Stimulated activated naive B cell treated with anti-CD40 and anti-IgM and Interleukin-4, amounts not matched to agents 10 μg/mL and 1 μg/mL and 100 μg/mL, for 72 hours (primary cell): ENCODE data around the gene LHFPL2.

ENCODE experiments used
- ATAC-seq, 2 donors: fragments of 150-1000 bp; cut with Tn5 transposase; replicated peaks; 2 replicates each; pipeline ENCODE4 v1.10.0; 2021; ENCODE audit warnings: moderate library complexity in 1 of 2
- DNase-seq: peaks from one replicate; pipeline ENCODE4 v3.0.0; 2021
- H3K27ac Mint-ChIP-seq: one replicate; pipeline ENCODE4 v1.8.0; 2022; ENCODE audit warnings: mild to moderate bottlenecking, mixed read lengths
- H3K27me3 Mint-ChIP-seq, 2 donors: one replicate each; pipeline ENCODE4 v1.8.0; 2022; ENCODE audit warnings: mixed read lengths in 2 of 2
- H3K36me3 Mint-ChIP-seq, 2 donors: one replicate each; pipeline ENCODE4 v1.8.0; 2022; ENCODE audit warnings: mixed read lengths in 2 of 2, mild to moderate bottlenecking in 1 of 2
- H3K4me1 Mint-ChIP-seq, 2 donors: one replicate each; pipeline ENCODE4 v1.8.0; 2022; ENCODE audit warnings: mixed read lengths in 2 of 2, mild to moderate bottlenecking in 1 of 2
- H3K4me3 Mint-ChIP-seq, 2 donors: one replicate each; pipeline ENCODE4 v1.8.0; 2022; ENCODE audit warnings: mild to moderate bottlenecking in 2 of 2, mixed read lengths in 2 of 2, moderate library complexity in 1 of 2
- H3K9me3 Mint-ChIP-seq, 2 donors: one replicate each; pipeline ENCODE4 v1.8.0; 2022; ENCODE audit warnings: mixed read lengths in 2 of 2, mild to moderate bottlenecking in 1 of 2

Gene LHFPL2

DNA sequence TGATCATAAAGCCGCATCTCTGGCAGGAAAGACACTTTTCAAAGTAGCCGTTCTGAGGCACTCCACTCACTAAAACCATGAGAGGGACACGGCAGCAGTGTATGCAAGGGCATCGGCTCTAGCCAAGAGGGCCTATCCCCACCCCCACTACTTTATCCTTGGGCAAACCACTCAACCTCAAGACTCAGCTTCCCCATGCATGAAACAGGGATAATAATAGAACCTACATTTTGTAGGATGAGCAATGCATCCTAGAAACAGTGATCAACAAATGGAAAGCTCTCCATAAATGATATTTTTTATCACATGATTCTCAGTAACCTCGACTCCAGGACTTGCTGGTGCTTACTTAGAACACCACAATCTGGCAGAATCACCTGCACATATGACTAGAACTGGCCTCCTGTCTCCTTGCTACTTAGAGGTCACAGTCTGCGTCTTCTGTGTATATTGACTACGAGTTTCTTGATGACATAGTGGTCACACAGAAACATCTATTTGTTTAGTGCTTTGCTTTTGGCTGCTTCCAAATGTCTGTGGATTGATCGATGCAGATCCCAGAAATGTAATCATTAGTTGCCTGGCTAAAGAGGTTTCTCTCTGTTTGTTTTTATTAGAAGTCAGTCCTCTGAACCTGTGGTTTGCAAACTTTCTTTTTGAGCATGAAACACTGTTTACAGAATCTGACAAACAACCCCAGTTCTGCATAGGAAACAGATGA lies 102.1 kb downstream of the LHFPL2 start:
- peaks cover 2 to 16% of the 10 kb centered on the region in 2 donors for H3K36me3 Mint-ChIP-seq
- H3K27ac Mint-ChIP-seq: no peak overlapping the region
- H3K9me3 Mint-ChIP-seq: peaks cover 0 to 3% of the 10 kb centered on the region in 2 donors
- no peaks in the 10 kb centered on the region for H3K27me3 Mint-ChIP-seq
- peaks cover 23 to 38% of the 10 kb centered on the region in 2 donors for H3K4me1 Mint-ChIP-seq
- ATAC-seq (no peak), DNase-seq (no peak)
- no peak overlapping the region for H3K4me3 Mint-ChIP-seq

DNA sequence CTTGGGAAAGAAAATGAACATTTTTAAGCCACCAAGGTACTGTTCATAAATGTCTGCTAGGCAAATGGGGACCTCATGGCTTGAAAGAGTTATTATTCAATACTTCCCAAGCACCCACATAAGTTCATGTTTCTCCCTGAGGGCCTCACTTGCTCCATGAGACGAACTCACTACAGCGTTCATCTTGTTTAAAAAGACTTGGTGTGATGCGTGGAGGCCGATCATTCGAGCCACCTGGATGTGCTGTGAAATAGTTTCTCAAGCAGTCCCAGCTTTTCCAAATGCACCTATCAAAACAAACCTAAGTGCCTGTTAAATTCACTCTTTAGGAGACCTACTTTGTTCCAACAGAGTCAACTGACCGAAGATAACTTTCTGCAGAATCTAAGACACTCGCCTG lies 103.2 kb downstream of the LHFPL2 start:
- Mint-ChIP-seq H3K27ac (no peak overlapping the region), H3K4me3 (no peak overlapping the region), H3K9me3 (peaks cover 0 to 3% of the 10 kb centered on the region in 2 donors), H3K36me3 (peaks cover 2 to 16% of the 10 kb centered on the region in 2 donors), H3K27me3 (no peaks in the 10 kb centered on the region), H3K4me1 (peaks cover 26 to 39% of the 10 kb centered on the region in 2 donors)
- no peak for ATAC-seq
- no peak for DNase-seq

GRCh38 chr5:78544561-78545201 lies 103.9 kb downstream of the LHFPL2 start:
- ATAC-seq (no peak), DNase-seq (no peak)
- Mint-ChIP-seq H3K9me3 (no peaks in the 10 kb centered on the region), H3K27me3 (no peaks in the 10 kb centered on the region), H3K36me3 (peaks cover 2 to 12% of the 10 kb centered on the region in 2 donors), H3K4me1 (peaks cover 22 to 40% of the 10 kb centered on the region in 2 donors), H3K4me3 (no peak overlapping the region), H3K27ac (no peak overlapping the region)

GRCh38 chr5:78543916-78544315 lies 104.7 kb downstream of the LHFPL2 start:
- no peak for DNase-seq
- H3K27me3 Mint-ChIP-seq: no peaks in the 10 kb centered on the region
- no peaks in the 10 kb centered on the region for H3K9me3 Mint-ChIP-seq
- H3K4me1 Mint-ChIP-seq: peaks cover 14 to 37% of the 10 kb centered on the region in 2 donors
- H3K4me3 Mint-ChIP-seq: no peak overlapping the region
- H3K27ac Mint-ChIP-seq: no peak overlapping the region
- peaks cover 2 to 9% of the 10 kb centered on the region in 2 donors for H3K36me3 Mint-ChIP-seq
- no peak for ATAC-seq

- Mint-ChIP-seq H3K27ac (no peak overlapping the region), H3K9me3 (no peaks in the 10 kb centered on the region), H3K4me1 (peaks cover 20 to 41% of the 10 kb centered on the region in 2 donors), H3K36me3 (peaks cover 2 to 8% of the 10 kb centered on the region in 2 donors), H3K4me3 (no peak overlapping the region), H3K27me3 (no peaks in the 10 kb centered on the region)
- no peak for ATAC-seq
- no peak for DNase-seq
These were observed 105.3 kb downstream of the LHFPL2 start for GRCh38 chr5:78543292-78543691.

GRCh38 chr5:78542321-78542840 lies 106.2 kb downstream of the LHFPL2 start:
- H3K27ac Mint-ChIP-seq: peak overlapping the region; percentile 82
- peaks cover 2 to 8% of the 10 kb centered on the region in 2 donors for H3K36me3 Mint-ChIP-seq
- DNase-seq: no peak
- H3K4me1 Mint-ChIP-seq: peaks cover 20 to 49% of the 10 kb centered on the region in 2 donors
- no peak for ATAC-seq
- H3K27me3 Mint-ChIP-seq: no peaks in the 10 kb centered on the region
- H3K4me3 Mint-ChIP-seq: no peak overlapping the region
- no peaks in the 10 kb centered on the region for H3K9me3 Mint-ChIP-seq

DNA sequence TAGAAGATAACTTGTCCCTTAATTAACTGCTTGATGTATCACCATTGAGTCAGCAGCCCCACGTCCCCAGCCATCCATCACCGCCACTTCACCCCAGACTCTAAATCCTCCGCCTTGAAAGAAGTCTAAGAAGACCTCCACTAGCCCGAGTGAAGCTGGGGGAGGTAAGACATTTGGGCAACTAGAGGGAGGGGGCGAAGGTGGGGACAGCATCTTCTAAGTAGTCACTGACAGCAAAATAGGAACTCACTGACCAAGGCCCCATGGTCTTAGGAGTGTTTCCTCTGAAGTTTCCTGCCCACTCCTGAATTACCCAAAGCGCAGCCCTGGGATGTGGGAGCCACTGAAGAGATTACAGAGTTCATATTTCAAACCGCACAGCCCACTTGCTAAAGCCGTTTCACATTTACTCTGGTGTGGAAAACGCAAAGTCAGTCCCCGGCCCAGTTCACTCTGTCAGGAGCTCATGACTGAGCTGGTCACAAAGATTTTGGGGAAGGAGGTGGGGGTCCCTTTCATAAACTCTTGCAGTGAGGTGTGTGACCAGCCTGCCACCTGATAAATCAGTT lies 107.4 kb downstream of the LHFPL2 start:
- Mint-ChIP-seq H3K36me3 (peaks cover 2 to 8% of the 10 kb centered on the region in 2 donors), H3K4me1 (peaks cover 17 to 42% of the 10 kb centered on the region in 2 donors), H3K27ac (peak overlapping the region; percentile 60), H3K4me3 (no peak overlapping the region), H3K27me3 (no peaks in the 10 kb centered on the region), H3K9me3 (no peaks in the 10 kb centered on the region)
- no peak for DNase-seq
- no peak for ATAC-seq

DNA sequence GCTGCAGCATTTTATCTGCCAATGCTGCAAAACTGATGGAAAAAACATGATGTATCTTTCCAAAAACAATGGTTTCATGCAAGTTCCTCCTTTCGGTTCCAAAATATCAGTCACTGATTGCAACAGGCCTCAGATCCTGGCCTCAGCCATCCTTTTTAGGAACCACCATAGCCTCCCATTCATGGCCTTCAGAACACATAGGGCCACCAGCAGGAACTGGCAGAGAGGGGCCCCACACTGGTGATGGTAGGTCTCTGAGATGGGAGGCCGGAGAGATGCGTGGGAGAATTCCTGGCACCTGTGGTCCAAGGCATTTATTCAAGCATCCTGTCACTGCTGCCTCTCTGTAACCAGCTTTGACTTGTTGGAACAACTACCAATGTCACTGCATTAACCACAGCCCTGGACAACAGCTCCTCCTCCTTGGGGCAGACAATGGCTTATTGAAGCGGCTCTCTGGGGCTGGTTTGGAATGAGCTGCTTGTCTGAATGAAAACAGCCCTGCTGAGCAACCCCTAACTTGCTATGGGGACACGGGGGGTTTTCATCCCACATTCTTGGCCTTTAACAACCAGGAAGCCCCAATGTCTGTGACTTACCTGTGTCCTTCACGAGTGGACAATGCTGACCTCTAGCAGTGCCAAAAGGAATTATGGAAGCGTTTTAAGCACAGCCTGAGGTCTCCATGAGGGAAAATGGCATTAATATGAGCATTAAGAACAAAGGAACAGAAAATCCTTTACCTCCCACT lies 108.1 kb downstream of the LHFPL2 start:
- H3K4me3 Mint-ChIP-seq: no peak overlapping the region
- no peaks in the 10 kb centered on the region for H3K9me3 Mint-ChIP-seq
- peak overlapping the region; percentile 60 for H3K27ac Mint-ChIP-seq
- H3K36me3 Mint-ChIP-seq: peaks cover 2 to 8% of the 10 kb centered on the region in 2 donors
- H3K4me1 Mint-ChIP-seq: peaks cover 17 to 42% of the 10 kb centered on the region in 2 donors
- ATAC-seq: no peak
- H3K27me3 Mint-ChIP-seq: no peaks in the 10 kb centered on the region
- DNase-seq: no peak

DNA sequence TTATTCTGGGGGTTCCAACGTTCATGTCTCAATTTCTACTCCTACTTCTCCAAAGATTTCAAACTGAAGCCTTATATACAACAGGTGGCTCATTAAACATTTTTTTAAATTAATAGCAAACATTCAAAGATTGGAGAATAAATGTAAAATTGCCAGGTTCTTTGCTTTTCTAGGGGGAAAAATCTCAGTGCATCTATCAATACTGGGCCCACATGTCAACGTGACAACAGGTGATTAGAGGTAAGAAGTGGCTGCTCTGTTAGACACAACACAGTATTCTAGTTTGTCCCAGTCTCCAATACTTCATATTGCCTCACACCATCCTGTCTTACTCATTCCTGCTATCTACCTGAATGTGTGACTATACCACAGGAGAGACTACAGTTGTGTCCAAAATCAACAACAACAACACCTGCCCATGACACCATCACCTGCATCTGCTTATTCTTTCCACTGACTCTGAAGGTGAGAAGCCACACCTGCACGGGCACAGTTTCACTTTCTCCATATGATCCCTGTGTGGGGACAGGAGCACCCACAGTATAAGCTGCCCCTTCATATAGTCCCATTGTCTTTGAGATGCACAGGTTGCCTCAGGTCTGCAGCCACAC lies 110.2 kb downstream of the LHFPL2 start:
- Mint-ChIP-seq H3K36me3 (peaks cover 0 to 3% of the 10 kb centered on the region in 2 donors), H3K9me3 (no peaks in the 10 kb centered on the region), H3K4me1 (peaks cover 15 to 46% of the 10 kb centered on the region in 2 donors), H3K27me3 (no peaks in the 10 kb centered on the region), H3K4me3 (no peak overlapping the region), H3K27ac (no peak overlapping the region)
- DNase-seq (no peak), ATAC-seq (no peak)

GRCh38 chr5:78537821-78538220 lies 110.8 kb downstream of the LHFPL2 start:
- Mint-ChIP-seq H3K9me3 (no peaks in the 10 kb centered on the region), H3K4me3 (no peak overlapping the region)
- no peak for DNase-seq

DNA sequence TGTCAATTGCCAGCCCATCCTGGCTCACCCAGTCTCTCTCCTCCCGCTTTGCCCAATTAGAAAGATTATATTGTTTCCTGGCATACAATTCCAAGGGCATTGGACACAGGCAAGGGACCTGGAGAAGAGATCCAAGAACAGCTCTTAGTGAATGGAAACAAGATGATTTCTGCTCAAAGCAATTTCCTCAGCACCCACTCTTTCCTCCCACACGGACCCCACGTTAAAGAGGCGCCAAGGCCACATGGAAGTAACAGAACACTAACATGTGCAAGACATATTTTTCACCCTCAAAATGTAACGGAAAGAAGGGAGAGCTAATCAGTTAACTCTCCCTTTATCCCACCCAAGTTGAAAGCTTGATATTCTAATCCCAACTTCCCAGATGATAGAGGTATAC lies 111.2 kb downstream of the LHFPL2 start:
- Mint-ChIP-seq H3K27ac (no peak overlapping the region), H3K27me3 (no peaks in the 10 kb centered on the region), H3K4me1 (peaks cover 13 to 46% of the 10 kb centered on the region in 2 donors), H3K4me3 (no peak overlapping the region), H3K9me3 (no peaks in the 10 kb centered on the region), H3K36me3 (peaks cover 0 to under 1% of the 10 kb centered on the region in 2 donors)
- DNase-seq: no peak
- ATAC-seq: no peak

More at GRCh38 chr5:78537821-78538220, 110.8 kb downstream of the LHFPL2 start:
- Mint-ChIP-seq H3K4me1 (peaks cover 15 to 46% of the 10 kb centered on the region in 2 donors), H3K27me3 (no peaks in the 10 kb centered on the region), H3K36me3 (peaks cover 0 to 3% of the 10 kb centered on the region in 2 donors), H3K27ac (no peak overlapping the region)
- ATAC-seq: peak; percentile 95

- ATAC-seq (no peak), DNase-seq (no peak)
- H3K4me3 Mint-ChIP-seq: no peak overlapping the region
- peaks cover 12 to 46% of the 10 kb centered on the region in 2 donors for H3K4me1 Mint-ChIP-seq
- no peaks in the 10 kb centered on the region for H3K36me3 Mint-ChIP-seq
- H3K9me3 Mint-ChIP-seq: no peaks in the 10 kb centered on the region
- no peak overlapping the region for H3K27ac Mint-ChIP-seq
- H3K27me3 Mint-ChIP-seq: no peaks in the 10 kb centered on the region
These were observed 111.8 kb downstream of the LHFPL2 start for GRCh38 chr5:78536661-78537196.

DNA sequence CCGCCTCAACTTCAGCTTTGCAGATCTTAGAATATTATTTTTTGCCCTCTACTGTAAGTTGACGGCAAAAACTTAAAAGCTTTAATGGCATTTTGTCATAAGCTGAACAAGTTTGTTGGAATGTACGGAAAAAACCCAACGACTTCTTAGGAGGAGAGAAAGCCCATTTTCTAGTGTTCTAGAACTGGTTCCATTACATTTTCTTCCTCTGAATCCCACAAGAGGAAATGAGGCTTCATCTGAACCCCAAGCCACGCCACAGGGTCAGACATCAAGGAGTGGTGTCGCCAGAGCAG lies 113.7 kb downstream of the LHFPL2 start:
- H3K9me3 Mint-ChIP-seq: no peaks in the 10 kb centered on the region
- no peaks in the 10 kb centered on the region for H3K27me3 Mint-ChIP-seq
- peaks cover 6 to 28% of the 10 kb centered on the region in 2 donors for H3K4me1 Mint-ChIP-seq
- DNase-seq (no peak), ATAC-seq (no peak)
- no peak overlapping the region for H3K27ac Mint-ChIP-seq
- no peaks in the 10 kb centered on the region for H3K36me3 Mint-ChIP-seq
- H3K4me3 Mint-ChIP-seq: no peak overlapping the region
